ENCODE measurements around the gene HERC3. TPM values are rescaled to one million over a fixed set of nuclear protein-coding genes. Genes with fewer than 3 reads are reported as not detected.

Gene HERC3
- total and polyA plus RNA-seq, 2 donors (not counting 3 experiments of a cell fraction or from before 2014, with no cell fraction given): 6.3 to 21.2 TPM

GRCh38 chr4:88720451-88721428 is 128.5 kb downstream of the HERC3 start:
- Histone ChIP-seq H3K4me3 (replicated peaks in 1 of 3; ENCODE audit: insufficient read depth in 1 of 3, low read depth in 1 of 3, low read length in 3 of 3) (no peak overlapping the region), H3K4me2 (ENCODE audit: insufficient read depth, low read length) (no peak overlapping the region), H3K4me1 (ENCODE audit: control insufficient read depth, extremely low read depth, insufficient read depth, low read length) (no peaks in the 10 kb centered on the region), H3K36me3 (ENCODE audit: control insufficient read depth in 2 of 2, extremely low read depth in 1 of 2, insufficient read depth in 2 of 2, low read length in 2 of 2) (peaks cover 0 to 4% of the 10 kb centered on the region in 2 experiments), H4K20me1 (replicated peaks; ENCODE audit: control insufficient read depth, extremely low read depth, insufficient read depth, low read length) (no peaks in the 10 kb centered on the region), H3K9ac (replicated peaks; ENCODE audit: extremely low read depth, insufficient read depth, low read length) (no peak overlapping the region), H3K9me3 (replicated peaks; ENCODE audit: control insufficient read depth, insufficient read depth, low read length) (no peaks in the 10 kb centered on the region), H2AFZ (ENCODE audit: low read depth, low read length) (no peak overlapping the region), H3K27ac (ENCODE audit: insufficient read depth, low read depth, low read length) (no peak overlapping the region), H3K79me2 (ENCODE audit: control insufficient read depth, insufficient read depth, low read length) (no peaks in the 10 kb centered on the region), H3K27me3 (ENCODE audit: control insufficient read depth in 2 of 2, insufficient read depth in 2 of 2, low read length in 2 of 2) (no peaks in the 10 kb centered on the region), H3K9me1 (replicated peaks; ENCODE audit: control insufficient read depth, extremely low read depth, insufficient read depth, low read length) (no peaks in the 10 kb centered on the region)
- DNase-seq (ENCODE audit: low read depth, low spot score) (no peak), FAIRE-seq (no peak)
- dilution Hi-C loops (cut with MboI; ENCODE audit: extremely low pct_ligation_motif_present, low sequenced_read_pairs): no loop called here
- ChIA-PET POLR2A (no interaction called here), CTCF (interaction anchor here (1.4 kb wide), 1 partner anchor 181 kb away, joined by 3 read pairs; no protein-coding TSS in a partner anchor)
- intact Hi-C loops (cut with micrococcal nuclease): no loop called here
- no TSS peak for BruUV-seq (replicated peaks)
- no peak for TF ChIP-seq MYC (IDR thresholded peaks at IDR 0.05; ENCODE audit: low read depth, low read length)
- TF ChIP-seq EZH2 (IDR thresholded peaks at IDR 0.05; ENCODE audit: borderline replicate concordance, low read depth, low read length, severe bottlenecking): no peak
- no peak for TF ChIP-seq JUN (IDR thresholded peaks at IDR 0.05; ENCODE audit: borderline replicate concordance, insufficient read depth, insufficient read length, low read depth)
- no peak for TF ChIP-seq CTCF (IDR thresholded peaks at IDR 0.05; ENCODE audit: extremely low read depth in 1 of 2, insufficient read depth in 1 of 2, low read depth in 1 of 2, low read length in 2 of 2)
- TF ChIP-seq MAX (IDR thresholded peaks at IDR 0.05; ENCODE audit: insufficient read depth, insufficient read length): no peak
- no peak for TF ChIP-seq FOS (IDR thresholded peaks at IDR 0.05; ENCODE audit: borderline replicate concordance, insufficient read depth, low read length)
- TF ChIP-seq GATA2 (IDR thresholded peaks at IDR 0.05; ENCODE audit: insufficient read depth, insufficient read length, low read depth, low read length): no peak
- no peak for TF ChIP-seq POLR2AphosphoS5 (IDR thresholded peaks at IDR 0.05; ENCODE audit: insufficient read depth, low read depth, low read length)
- TF ChIP-seq POLR2A (IDR thresholded peaks at IDR 0.05; ENCODE audit: low read depth, low read length): no peak

Data from endothelial cell of umbilical vein (primary cell).